HUDEP-2 (cell line): ENCODE measurements around the gene COG5.
A peak's percentile ranks its signal among the peaks of the same experiment; 100 is the strongest.

Source experiments
- DNase-seq, 76 experiments: peaks; one replicate each; lab custom pipeline; 2025; ENCODE audit not compliant: unreplicated experiment in 76 of 76; lab: John Stamatoyannopoulos, UW

Gene COG5

DNA sequence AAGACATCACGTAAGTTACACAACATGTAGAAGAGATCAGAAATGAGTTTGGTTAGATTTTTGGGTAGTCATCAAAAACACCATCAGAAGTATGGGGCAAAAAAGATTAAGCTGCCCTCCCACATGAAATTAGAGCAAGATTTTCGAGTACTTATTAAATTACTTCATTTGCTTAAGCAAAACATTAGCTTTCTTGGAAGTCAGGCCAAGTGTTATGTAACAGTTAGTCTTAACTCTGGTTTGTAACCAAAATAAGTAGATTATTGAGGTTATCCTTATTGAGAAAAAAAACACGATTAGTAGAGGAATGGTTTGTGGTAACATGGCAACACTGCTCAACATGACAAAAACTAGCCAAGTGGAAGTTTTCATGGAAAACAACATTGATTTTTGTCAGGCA lies 357.0 kb downstream of the COG5 start:
- DNase-seq, result no peak

DNA sequence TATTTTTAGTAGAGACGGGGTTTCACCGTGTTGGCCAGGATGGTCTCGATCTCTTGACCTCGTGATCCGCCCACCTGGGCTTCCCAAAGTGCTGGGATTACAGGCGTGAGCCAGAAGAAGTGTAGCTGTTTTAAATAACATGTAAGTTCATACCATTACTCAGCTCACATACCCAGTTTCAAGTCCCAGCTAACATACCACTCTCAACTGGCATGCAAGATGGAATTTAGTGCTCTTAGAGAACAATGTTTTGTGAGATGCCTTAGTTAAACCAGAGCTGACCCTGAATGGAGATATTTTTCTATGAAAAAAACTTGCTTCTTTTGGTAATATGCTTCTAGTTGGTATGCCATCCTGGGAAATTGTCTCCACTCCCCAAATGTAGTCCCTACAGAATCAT lies 357.6 kb downstream of the COG5 start:
- DNase-seq, result no peak

DNA sequence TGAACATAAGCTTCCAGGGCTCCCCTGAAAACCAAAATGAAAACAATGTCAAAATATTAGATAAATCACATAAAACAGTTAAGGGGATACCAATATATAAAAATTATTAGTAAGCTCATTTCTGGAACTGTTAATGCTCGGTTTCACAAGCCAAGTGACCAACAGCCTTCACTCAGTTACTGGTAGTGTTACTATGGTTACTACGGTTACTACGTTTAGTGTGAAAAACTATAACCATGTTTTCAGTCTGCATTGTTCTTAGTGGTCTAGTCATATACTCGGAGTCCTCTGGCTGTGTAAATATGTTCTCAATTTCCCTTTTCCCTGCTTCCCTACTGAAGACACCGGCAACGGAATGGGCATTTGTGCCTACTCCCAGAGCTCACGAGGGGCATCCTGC lies 360.1 kb downstream of the COG5 start:
- no peak for DNase-seq

DNA sequence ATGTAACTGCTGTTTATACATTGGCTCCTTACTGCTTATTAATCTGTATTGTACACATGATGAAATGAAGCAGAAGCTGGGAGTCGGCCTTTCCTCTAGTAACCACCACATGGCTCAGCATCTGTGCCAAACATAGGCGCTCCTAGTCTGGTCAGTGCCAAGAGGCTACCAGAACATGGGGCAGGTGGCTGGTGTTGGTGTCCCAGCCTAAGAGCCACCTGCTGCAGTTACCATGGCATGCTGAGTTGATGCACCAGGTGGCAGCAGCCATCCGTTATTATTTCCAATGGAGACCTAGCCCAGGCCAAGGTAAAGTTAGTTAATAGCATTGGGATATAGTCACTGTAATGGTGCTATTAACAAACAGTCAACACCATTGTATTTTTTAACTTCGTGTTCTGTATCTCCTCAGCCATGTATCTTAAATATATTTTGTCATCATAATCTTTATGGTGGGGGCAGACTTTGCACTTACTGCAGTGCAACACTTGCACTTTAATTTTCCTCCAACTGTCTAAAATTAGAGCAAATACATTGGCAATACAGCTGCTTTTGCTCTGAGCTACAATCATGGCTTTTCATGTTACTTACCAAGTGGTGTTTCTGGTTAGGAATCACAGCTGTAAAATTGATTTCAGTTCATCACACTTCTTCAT lies 361.8 kb downstream of the COG5 start:
- peak in 39 of 76 experiments; percentile 1 to 67 (median 19) for DNase-seq

DNA sequence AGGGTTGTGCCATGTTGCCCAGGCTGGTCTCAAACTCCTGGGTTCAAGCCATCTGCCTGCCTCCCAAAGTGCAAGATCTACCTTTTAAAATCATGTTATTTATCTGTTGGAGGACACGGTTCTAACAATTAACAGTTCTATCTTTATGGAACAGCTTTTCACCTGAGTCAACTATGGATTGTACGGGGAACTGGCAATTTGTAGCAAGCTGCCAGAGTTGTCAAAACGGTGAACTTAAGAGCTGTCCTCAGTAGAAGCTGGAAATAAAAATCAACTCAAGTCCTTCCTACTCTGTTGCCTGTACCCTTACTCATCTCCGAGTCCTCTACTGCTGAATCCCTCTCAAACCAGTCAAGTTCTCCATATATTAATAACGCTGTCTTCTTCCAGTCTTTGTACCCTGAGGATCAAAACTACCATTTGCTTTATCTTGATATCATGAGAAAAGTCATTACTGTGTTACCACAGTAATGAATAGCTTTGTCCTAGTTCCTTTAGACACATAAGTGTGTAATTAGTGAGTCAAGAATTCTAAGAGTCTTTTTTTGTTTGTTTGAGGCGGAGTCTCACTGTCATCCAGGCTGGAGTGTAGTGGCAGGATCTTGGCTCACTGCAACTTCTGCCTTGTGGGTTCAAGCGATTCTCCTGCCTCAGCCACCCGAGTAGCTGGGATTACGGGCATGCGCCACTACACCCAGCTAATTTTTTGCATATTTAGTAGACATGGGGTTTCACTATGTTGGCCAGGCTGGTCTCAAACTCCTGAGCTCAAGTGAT lies 366.7 kb downstream of the COG5 start:
- DNase-seq, result no peak

DNA sequence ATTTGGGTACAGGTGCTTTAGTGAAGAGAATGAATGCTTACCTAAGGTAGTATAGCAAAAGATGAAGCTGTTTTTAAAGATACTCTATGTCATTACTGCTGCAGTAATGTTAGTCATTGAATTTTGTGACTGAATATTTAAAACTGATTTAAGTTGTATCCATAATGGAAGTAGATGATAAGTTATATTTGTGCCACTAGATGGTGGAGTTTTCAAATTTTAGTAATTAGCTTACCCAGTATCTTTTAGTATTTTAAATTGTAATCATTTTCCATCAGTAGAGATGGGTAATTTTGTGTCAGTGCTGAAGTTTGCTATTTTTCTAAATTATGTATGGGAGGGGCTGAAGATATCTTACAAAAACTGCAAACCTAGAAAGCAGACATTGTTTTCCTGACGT lies 369.7 kb downstream of the COG5 start:
- DNase-seq, result no peak

DNA sequence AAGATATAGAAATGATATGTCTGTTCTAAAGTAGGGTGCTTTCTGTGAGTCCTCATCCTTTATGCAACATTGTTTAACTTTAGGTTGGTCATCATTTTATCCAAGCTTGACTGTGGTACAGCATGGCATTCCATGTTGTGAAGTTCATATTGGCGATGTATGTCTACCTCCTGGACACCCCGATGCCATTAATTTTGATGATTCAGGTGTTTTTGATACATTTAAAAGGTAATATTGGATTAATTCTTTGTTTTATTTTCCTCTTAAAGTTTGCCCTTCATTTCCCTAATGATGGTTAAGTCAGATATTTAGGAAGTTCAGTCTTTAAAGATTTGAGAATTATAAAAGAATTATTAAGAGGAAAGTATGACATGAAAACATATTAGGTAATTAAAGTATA lies 373.6 kb downstream of the COG5 start:
- DNase-seq, result no peak

DNA sequence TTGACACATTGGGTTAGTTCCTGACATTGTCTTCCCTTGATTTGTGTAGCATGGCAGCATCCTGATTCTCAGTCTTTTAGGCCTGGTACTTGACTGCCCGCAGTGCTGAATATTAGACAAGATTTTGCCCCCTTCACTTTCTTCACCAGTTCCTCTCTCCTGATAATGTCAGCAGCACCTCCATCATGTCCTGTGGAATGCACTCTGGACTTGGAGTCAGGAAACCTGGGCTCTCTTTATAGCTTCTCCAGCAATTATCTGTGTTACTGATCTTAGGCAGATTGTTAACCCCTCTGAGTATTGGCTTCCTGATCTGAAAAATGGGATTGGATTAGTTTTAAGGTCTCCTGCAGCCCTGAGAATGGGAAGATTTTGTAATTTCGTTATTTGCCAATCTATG lies 375.9 kb downstream of the COG5 start:
- no peak for DNase-seq

DNA sequence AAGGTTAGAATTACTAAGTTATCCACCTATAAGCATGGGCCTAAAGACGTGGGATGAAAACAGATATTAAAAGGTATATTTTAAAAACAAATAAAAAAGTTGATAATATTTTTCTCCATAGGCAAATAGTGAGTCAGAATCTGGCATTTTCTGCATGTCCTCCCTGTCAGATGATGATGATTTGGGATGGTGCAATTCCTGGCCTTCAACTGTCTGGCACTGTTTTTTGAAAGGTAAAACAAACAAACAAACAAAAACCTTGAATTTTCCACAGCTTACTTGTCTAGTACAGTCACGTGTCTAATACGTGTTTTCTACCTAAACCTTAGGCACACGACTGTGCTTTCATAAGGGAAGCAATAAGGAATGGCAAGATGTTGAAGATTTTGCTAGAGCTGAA lies 377.5 kb downstream of the COG5 start:
- no peak for DNase-seq

DNA sequence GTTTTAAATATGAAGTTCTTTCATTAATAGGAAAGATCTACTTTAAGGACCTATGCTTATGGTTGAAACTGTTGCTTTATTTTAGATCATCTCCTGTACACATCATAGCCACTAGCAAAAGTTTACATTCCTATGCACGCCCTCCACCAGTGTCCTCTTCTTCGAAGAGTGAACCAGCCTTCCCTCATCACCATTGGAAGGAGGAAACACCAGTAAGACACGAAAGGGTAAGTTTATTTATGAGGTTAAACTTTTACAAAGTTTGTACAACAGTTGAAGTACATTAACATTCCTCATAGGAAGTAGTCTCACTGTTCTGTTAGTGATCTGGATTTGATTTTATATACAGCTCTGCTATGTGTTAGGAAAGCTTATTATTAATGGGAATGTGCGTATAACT lies 378.0 kb downstream of the COG5 start:
- no peak for DNase-seq

DNA sequence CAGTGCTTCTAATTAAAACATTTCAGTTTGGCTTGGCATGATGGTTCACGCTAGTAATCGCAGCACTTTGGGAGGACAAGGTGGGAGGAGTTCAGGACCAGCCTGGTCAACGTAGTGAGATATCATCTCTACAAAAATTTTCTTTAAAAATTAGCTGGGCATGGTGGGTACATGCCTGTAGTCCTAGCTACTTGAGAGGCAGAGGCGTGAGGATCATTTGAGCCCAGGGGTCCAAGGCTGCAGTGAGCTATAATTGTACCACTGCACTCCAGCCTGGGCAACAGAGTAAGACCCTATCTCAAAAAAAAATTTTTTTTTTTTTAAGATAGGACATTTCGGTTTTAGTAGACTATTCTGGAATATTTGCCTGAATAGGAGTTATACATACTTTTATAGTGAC lies 382.5 kb downstream of the COG5 start:
- no peak for DNase-seq

DNA sequence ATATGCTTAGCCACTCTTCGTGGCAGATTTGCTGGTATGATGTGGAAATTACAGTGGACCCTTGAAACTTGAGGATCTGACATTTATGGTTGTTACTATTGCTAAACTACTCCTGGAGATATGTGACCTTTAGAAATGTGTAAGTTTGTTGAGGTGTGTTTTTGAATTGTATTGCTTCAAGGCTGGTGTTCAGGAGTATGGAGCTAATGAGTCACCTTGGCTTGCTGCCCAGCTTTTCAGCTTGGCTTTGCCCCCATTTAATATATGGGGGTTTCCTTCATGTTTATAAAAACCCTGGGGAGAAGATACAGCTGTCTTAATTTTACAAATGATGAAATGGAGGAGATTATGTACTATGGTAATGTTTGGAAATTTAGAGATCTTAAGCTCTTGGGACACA lies 383.3 kb downstream of the COG5 start:
- peak in 41 of 76 experiments; percentile 5 to 66 (median 30) for DNase-seq

DNA sequence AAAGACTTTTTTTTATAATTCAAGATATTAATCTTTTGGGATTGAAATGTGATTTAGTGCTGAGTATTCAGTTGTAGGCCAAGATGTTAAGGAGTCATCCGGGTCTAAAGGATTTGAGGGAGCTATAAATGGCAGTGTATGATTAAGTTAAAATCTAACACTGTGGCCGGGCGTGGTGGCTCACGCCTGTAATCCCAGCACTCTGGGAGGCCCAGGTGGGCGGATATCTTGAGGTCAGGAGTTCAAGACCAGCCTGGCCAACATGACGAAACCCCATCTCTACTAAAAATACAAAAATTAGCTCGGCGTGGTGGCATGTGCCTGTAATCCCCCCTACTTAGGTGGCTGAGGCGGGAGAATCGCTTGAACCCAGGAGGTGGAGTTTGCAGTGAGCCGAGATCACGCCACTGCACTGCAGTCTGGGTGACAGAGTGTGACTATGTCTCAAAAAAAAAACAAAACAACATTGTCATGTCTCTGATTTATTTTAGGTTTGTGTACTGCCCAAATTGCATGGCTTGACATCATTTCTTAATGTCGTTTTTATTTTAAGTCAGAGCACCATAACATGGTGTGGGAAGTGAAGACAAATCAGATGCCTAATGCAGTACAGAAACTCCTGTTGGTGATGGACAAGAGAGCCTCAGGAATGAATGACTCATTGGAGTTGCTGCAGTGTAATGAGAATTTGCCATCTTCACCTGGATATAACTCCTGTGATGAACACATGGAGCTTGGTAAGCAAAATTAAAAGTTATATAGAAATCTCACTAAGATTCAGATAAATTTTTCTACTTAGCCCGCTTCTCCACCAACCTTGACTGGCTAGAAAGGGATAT lies 384.2 kb downstream of the COG5 start:
- no peak for DNase-seq

DNA sequence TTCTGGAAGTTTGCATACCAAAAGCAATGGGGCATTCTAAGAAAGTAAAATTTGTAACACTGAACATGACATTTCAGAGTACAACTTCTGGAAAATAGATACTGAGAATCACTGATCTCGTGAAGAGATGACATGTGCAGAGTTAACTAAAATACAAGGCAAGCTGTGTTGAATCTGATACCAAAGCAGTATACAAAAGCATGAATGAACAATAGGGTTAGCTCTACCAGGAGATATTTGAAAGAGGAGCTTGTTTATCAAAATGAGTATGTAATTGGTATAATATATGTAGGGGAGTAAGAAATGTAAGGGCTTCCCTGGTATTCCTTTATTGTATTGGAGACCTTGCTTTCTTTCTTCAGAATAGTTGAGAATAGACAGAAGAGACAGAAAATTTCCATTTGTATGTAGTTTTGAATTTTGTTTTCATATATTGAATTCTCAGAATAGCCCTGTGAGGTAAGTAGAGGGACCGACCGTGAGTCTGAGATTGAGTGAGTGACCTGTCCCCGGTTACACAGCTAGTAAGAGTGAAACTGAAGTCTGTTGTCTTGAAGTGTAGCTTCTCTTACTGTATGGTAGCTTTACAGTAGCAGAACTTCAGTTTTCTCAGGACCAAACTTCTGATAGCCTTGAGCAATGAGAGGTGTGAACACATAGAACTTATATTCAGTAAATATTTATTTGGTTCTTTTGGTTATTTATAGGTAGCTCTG lies 389.9 kb downstream of the COG5 start:
- DNase-seq, result peak in 1 of 76 experiments; percentile 6

DNA sequence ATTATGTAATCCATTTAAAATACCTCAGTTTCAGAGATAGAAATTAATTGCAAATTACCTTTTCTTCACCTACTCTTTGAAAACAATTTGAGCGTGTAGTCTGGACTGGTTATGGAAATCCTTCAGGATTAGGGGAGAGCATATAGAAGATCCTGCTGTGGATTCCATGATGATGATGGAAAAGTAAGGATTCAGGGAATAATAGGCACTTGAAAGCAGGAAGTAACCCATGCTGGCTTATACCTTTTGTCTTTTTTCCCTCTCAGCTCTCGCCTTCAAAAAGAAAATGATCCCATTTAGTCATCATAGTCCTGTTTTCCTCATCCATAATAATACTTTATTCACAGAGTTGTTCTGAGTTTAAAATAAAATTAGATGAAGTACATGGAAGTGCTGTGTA lies 390.5 kb downstream of the COG5 start:
- no peak for DNase-seq

DNA sequence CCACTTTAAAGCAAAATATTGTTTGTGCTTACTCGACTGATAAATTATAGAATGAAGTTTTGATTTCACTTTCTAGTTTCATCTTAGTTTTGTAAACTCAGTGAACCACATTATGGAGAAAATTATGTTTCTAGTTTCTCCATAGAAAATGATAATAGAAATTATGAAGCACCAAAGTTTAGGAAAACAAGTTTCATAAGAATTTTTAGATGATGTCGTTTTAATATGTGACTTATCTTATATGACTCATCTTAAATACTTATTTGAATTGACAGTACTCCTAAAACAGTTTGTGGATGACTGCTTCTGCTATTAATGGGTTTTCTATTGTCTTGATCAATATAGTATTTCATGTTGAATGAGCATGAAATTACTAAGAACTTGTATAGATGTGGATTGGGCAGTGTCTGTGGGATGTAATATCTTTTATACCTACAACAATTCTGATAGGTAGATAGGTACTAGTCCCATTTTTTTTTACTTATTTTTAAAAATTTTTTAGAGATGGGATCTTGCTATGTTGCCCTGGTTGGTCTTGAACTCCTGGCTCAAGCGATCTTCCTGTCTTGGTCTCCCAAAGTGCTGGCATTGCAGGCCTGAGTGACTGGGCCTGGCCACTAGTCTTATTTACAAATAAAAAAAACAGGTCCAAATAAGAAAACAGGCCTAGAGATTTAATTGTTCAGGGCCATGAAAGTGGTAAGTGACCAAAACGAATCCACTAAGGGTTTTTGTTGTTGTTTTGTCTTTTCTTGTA lies 391.3 kb downstream of the COG5 start:
- no peak for DNase-seq

DNA sequence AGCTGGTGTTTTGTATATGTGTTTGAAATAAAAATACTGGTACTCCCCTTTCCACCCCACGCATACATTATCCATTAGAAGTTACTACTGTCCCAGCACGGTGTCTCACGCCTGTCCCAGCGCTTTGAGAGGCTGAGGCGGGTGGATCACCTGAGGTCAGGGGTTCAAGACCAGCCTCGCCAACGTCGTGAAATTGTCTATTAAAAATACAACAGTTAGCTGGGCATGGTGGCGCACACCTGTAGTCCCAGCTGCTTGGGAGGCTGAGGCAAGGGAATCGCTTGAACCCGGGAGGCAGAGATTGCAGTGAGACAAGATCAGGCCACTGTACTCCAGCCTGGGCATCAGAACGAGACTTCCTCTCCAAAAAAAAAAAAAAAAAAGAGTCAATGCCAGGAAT lies 392.2 kb downstream of the COG5 start:
- no peak for DNase-seq

DNA sequence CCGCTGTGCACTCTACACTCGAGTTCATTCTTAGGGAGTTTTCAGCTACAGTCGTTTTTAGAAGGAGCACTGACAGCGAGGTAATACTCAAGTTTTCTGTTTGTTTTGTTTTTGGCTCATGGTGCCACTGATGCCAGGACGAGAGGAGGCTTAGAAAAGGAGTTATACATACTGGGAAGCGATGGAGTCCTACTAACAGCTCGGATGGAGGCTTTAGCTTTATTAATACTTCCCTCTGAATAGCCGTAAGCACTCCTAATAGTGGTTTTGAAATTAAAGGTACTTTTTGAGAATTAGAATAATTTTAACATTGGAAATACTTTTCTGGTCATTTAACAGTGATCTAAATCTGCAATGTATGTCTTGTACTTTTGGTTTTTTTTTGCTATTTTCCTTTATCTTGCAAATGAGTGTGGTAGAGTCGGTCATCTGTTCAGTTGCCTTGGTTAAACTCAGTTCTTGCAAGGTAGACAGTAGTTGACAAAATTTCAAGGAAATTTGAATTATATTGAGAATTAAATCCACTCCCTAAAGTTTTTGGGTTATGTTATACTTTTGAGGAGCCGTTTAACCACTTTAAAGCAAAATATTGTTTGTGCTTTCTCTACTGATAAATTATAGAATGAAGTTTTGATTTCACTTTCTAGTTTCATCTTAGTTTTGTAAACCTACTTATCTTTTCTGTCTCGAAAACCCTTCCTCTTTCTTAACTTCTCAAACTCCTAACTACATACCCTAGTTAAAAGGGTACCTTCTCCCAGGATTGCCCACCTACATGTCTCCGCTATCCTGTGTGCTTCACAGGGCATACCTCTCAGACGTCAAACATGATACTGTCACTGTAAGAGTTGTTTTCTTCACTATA lies 393.4 kb downstream of the COG5 start:
- no peak for DNase-seq
